Posterior cingulate gyrus (tissue), 11 donors: ENCODE measurements around the gene ATP9A.
A peak's percentile ranks its signal among the peaks of the same experiment; 100 is the strongest.

Source experiments
- DNase-seq, 10 donors: peaks; one replicate each; pipeline versions ENCODE4 v3.0.0 to v3.0.0-alpha.2; 2020 to 2021; ENCODE audit warnings: mixed read lengths in 3 of 10
- intact Hi-C: fragments of 100-400 bp; cut with DNase I; formaldehyde crosslinking; loops from one replicate; pipeline ENCODE4 v1.15.1; 2023

ATP9A gene

GRCh38 chr20:51594236-51595057 is 173.7 kb downstream of the ATP9A start:
- DNase-seq = peak in 5 of 10 donors; percentile 25 to 83 (median 39)
- intact Hi-C loops = loop anchor here (1.0 to 10.0 kb wide), 3 partner anchors 207 to 610 kb away; no protein-coding TSS in a partner anchor

- intact Hi-C loops = loop anchor here (10.0 kb wide), 1 partner anchor 609 kb away; no protein-coding TSS in a partner anchor
- no peak for DNase-seq
Observed at GRCh38 chr20:51593584-51593983, 174.6 kb downstream of the ATP9A start.

GRCh38 chr20:51592564-51592963 is 175.6 kb downstream of the ATP9A start:
- intact Hi-C loops = loop anchor here (10.0 kb wide), 1 partner anchor 608 kb away; no protein-coding TSS in a partner anchor
- DNase-seq = peak in 1 of 10 donors; percentile 13

- intact Hi-C loops = loop anchor here (10.0 kb wide), 1 partner anchor 607 kb away; no protein-coding TSS in a partner anchor
- no peak for DNase-seq
Observed at GRCh38 chr20:51591871-51592270, 176.3 kb downstream of the ATP9A start.

- intact Hi-C loops = no loop called here
- DNase-seq = no peak
Observed at GRCh38 chr20:51588762-51589161, 179.4 kb downstream of the ATP9A start.

- intact Hi-C loops = no loop called here
- DNase-seq = no peak
Observed at GRCh38 chr20:51587145-51587544, 181.0 kb downstream of the ATP9A start.

GRCh38 chr20:51586005-51586440 is 182.2 kb downstream of the ATP9A start:
- DNase-seq = peak in 1 of 10 donors; percentile 27
- intact Hi-C loops = no loop called here

GRCh38 chr20:51585148-51585547 is 183.0 kb downstream of the ATP9A start:
- intact Hi-C loops = no loop called here
- DNase-seq = no peak

GRCh38 chr20:51584737-51585136 is 183.5 kb downstream of the ATP9A start:
- DNase-seq = peak in 1 of 10 donors; percentile 17
- intact Hi-C loops = no loop called here

GRCh38 chr20:51584116-51584515 is 184.1 kb downstream of the ATP9A start:
- DNase-seq = no peak
- intact Hi-C loops = no loop called here

GRCh38 chr20:51583499-51583898 is 184.7 kb downstream of the ATP9A start:
- DNase-seq = no peak
- intact Hi-C loops = no loop called here

GRCh38 chr20:51583073-51583472 is 185.1 kb downstream of the ATP9A start:
- intact Hi-C loops = no loop called here
- peak in 1 of 10 donors; percentile 25 for DNase-seq

GRCh38 chr20:51581571-51581970 is 186.6 kb downstream of the ATP9A start:
- DNase-seq = no peak
- intact Hi-C loops = no loop called here

- intact Hi-C loops = no loop called here
- DNase-seq = no peak
Observed at GRCh38 chr20:51579137-51579536, 189.1 kb downstream of the ATP9A start.

- intact Hi-C loops = no loop called here
- no peak for DNase-seq
Observed at GRCh38 chr20:51578145-51578459, 190.1 kb downstream of the ATP9A start.

- intact Hi-C loops = no loop called here
- DNase-seq = peak in 1 of 10 donors; percentile 24
Observed at GRCh38 chr20:51577432-51578144, 190.6 kb downstream of the ATP9A start.

- intact Hi-C loops = no loop called here
- no peak for DNase-seq
Observed at GRCh38 chr20:51575486-51575885, 192.7 kb downstream of the ATP9A start.

GRCh38 chr20:51574248-51575033 is 193.7 kb downstream of the ATP9A start:
- intact Hi-C loops = no loop called here
- no peak for DNase-seq

- DNase-seq = no peak
- intact Hi-C loops = no loop called here
Observed at GRCh38 chr20:51573576-51574243, 194.5 kb downstream of the ATP9A start.

- DNase-seq = no peak
- intact Hi-C loops = no loop called here
Observed at GRCh38 chr20:51571460-51571794, 196.8 kb downstream of the ATP9A start.
